Body of pancreas (tissue), 4 donors: ENCODE measurements around the gene UBE2G2. TPM values are rescaled to one million over a fixed set of nuclear protein-coding genes. Genes with fewer than 3 reads are reported as not detected.

Experiments used
- ATAC-seq: fragments of 150-250 bp; one replicate; pipeline ENCODE4 v1.9.1; 2016
- DNase-seq, 4 donors: peaks; one replicate each; pipeline ENCODE4 v3.0.0-alpha.2; 2019
- H3K27ac ChIP-seq, 4 donors: fragments of 200-600 bp; sonication (generic); 1 replicate in 3 of 4; 2 replicates in 1 of 4; pipeline versions ENCODE4 v1.5.1 to v1.6.1; 2016 to 2019; ENCODE audit warnings: mild to moderate bottlenecking in 1 of 4, mixed read lengths in 1 of 4, moderate library complexity in 1 of 4
- H3K27me3 ChIP-seq, 2 donors: fragments of 200-600 bp; sonication (generic); one replicate each; pipeline ENCODE4 v1.6.0; 2016; ENCODE audit warnings: mild to moderate bottlenecking in 1 of 2
- H3K36me3 ChIP-seq, 2 donors: fragments of 200-600 bp; sonication (generic); replicated peaks in 1 of 2; 2 replicates each; pipeline ENCODE4 v1.5.1; 2016; ENCODE audit warnings: low read depth in 2 of 2; ENCODE audit not compliant: insufficient read depth in 1 of 2
- H3K4me1 ChIP-seq: fragments of 200-600 bp; sonication (generic); one replicate; pipeline ENCODE4 v1.6.0; 2016
- H3K4me3 ChIP-seq, 2 donors: fragments of 200-600 bp; sonication (generic); 1 replicate in 1 of 2; 2 replicates in 1 of 2; pipeline ENCODE4 v1.5.1; 2016 to 2019
- H3K9me3 ChIP-seq, 3 donors: fragments of 200-600 bp; sonication (generic); 1 replicate in 2 of 3; 2 replicates in 1 of 3; pipeline ENCODE4 v1.5.1; 2016
- CTCF ChIP-seq, 7 experiments: fragments of 450-650 bp in 4 of 7; fragments of 200-600 bp in 3 of 7; sonication (generic) in 3 of 7; IDR thresholded peaks; one replicate each; pipeline ENCODE4 v1.5.1; 2016 to 2019; ENCODE audit warnings: antibody characterized with exemption in 7 of 7
- POLR2A ChIP-seq, 3 donors: fragments of 450-650 bp; IDR thresholded peaks; one replicate each; pipeline ENCODE4 v1.6.1; 2016; ENCODE audit warnings: antibody characterized with exemption in 3 of 3, mild to moderate bottlenecking in 2 of 3
- WGBS, 2 donors: methylation state at CpG; one replicate each; pipeline ENCODE4 v1.1.5; 2017; 5-methylcytosine and 5-hydroxymethylcytosine counted together
- intact Hi-C: fragments of 100-400 bp; cut with DNase I; formaldehyde crosslinking; loops from one replicate; pipeline ENCODE4 v1.15.1; 2023
- total RNA-seq, 2 donors: library from RNA; depleted of rRNA; stranded (reverse); fragments of >200 nt; gene quantifications; one replicate each; pipeline ENCODE4 v1.1.0, GENCODE V29; 2016

Gene UBE2G2
- total RNA-seq, 2 donors from 2014 or later, result 61.7 to 64.3 TPM

GRCh38 chr21:44756423-44757185 is 45.0 kb downstream of the UBE2G2 start:
- intact Hi-C loops, result no loop called here

GRCh38 chr21:44755227-44755626 is 46.4 kb downstream of the UBE2G2 start:
- WGBS, 2 donors, result 83 to 90% methylated on average over 5 of the region's 5 CpGs
- no peaks in the 10 kb centered on the region for H3K27me3 ChIP-seq
- no peaks in the 10 kb centered on the region for H3K4me1 ChIP-seq
- no peaks in the 10 kb centered on the region for H3K9me3 ChIP-seq
- ATAC-seq (no peak), DNase-seq (no peak)
- no peaks in the 10 kb centered on the region for H3K36me3 ChIP-seq
- intact Hi-C loops, result no loop called here
- TF ChIP-seq CTCF (IDR thresholded peaks at IDR 0.05) (peak in 1 of 7 experiments; percentile 8), POLR2A (IDR thresholded peaks at IDR 0.05) (no peak)
- no peak overlapping the region for H3K27ac ChIP-seq
- no peak overlapping the region for H3K4me3 ChIP-seq

More at GRCh38 chr21:44756423-44757185, 45.0 kb downstream of the UBE2G2 start:
- DNase-seq, result no peak
- Histone ChIP-seq H3K4me1 (no peaks in the 10 kb centered on the region), H3K9me3 (no peaks in the 10 kb centered on the region), H3K36me3 (no peaks in the 10 kb centered on the region), H3K4me3 (no peak overlapping the region), H3K27me3 (no peaks in the 10 kb centered on the region), H3K27ac (no peak overlapping the region)
- no peak for TF ChIP-seq POLR2A (IDR thresholded peaks at IDR 0.05)
- no peak for TF ChIP-seq CTCF (IDR thresholded peaks at IDR 0.05)
- ATAC-seq, result no peak
- WGBS, 2 donors, result 81 to 83% methylated on average over 23 of the region's 23 CpGs

GRCh38 chr21:44753357-44753756 is 48.3 kb downstream of the UBE2G2 start:
- Histone ChIP-seq H3K4me1 (no peaks in the 10 kb centered on the region), H3K9me3 (no peaks in the 10 kb centered on the region), H3K27ac (no peak overlapping the region), H3K36me3 (no peaks in the 10 kb centered on the region), H3K4me3 (no peak overlapping the region), H3K27me3 (no peaks in the 10 kb centered on the region)
- WGBS, 2 donors, result 57 to 83% methylated on average over 5 to 19 of the region's 19 CpGs
- TF ChIP-seq CTCF (IDR thresholded peaks at IDR 0.05) (no peak), POLR2A (IDR thresholded peaks at IDR 0.05) (no peak)
- ATAC-seq, result no peak
- intact Hi-C loops, result no loop called here
- no peak for DNase-seq

GRCh38 chr21:44752671-44753235 is 48.9 kb downstream of the UBE2G2 start:
- no peak for ATAC-seq
- no peak for TF ChIP-seq CTCF (IDR thresholded peaks at IDR 0.05)
- TF ChIP-seq POLR2A (IDR thresholded peaks at IDR 0.05), result no peak
- no peaks in the 10 kb centered on the region for H3K36me3 ChIP-seq
- no peak overlapping the region for H3K4me3 ChIP-seq
- 63 to 66% methylated on average over 11 of the region's 11 CpGs for WGBS, 2 donors
- H3K4me1 ChIP-seq, result no peaks in the 10 kb centered on the region
- DNase-seq, result no peak
- no peaks in the 10 kb centered on the region for H3K9me3 ChIP-seq
- H3K27me3 ChIP-seq, result no peaks in the 10 kb centered on the region
- intact Hi-C loops, result no loop called here
- no peak overlapping the region for H3K27ac ChIP-seq
